ENCODE measurements around the gene C11orf68.

Gene C11orf68

GRCh38 chr11:65947603-65948125 is 28.8 kb upstream of the C11orf68 start:
- no peak overlapping the region for H3K4me3 ChIP-seq (ENCODE audit: low read length)
- TF ChIP-seq CTCF (conservative IDR thresholded peaks at IDR 0.05; ENCODE audit: low read depth, low read length) = no peak
- no peak for DNase-seq (ENCODE audit: low read depth)

GRCh38 chr11:65947133-65947532 is 28.3 kb upstream of the C11orf68 start:
- no peak for TF ChIP-seq CTCF (conservative IDR thresholded peaks at IDR 0.05; ENCODE audit: low read depth, low read length)
- no peak overlapping the region for H3K4me3 ChIP-seq (ENCODE audit: low read length)
- DNase-seq (ENCODE audit: low read depth) = no peak

GRCh38 chr11:65946655-65947054 is 27.8 kb upstream of the C11orf68 start:
- no peak for DNase-seq (ENCODE audit: low read depth)
- no peak overlapping the region for H3K4me3 ChIP-seq (ENCODE audit: low read length)
- TF ChIP-seq CTCF (conservative IDR thresholded peaks at IDR 0.05; ENCODE audit: low read depth, low read length) = no peak

GRCh38 chr11:65945941-65946558 is 27.2 kb upstream of the C11orf68 start:
- TF ChIP-seq CTCF (conservative IDR thresholded peaks at IDR 0.05; ENCODE audit: low read depth, low read length) = no peak
- DNase-seq (ENCODE audit: low read depth) = no peak
- no peak overlapping the region for H3K4me3 ChIP-seq (ENCODE audit: low read length)

GRCh38 chr11:65945430-65945911 is 26.6 kb upstream of the C11orf68 start, which contains the start of gene TSGA10IP:
Gene TSGA10IP (plus strand): TSS chr11:65945480. CDS start chr11:65945676, 196 bp downstream.
- DNase-seq (ENCODE audit: low read depth) = no peak
- TF ChIP-seq CTCF (conservative IDR thresholded peaks at IDR 0.05; ENCODE audit: low read depth, low read length) = no peak

GRCh38 chr11:65944767-65945166 is 25.9 kb upstream of the C11orf68 start:
- no peak for TF ChIP-seq CTCF (conservative IDR thresholded peaks at IDR 0.05; ENCODE audit: low read depth, low read length)
- DNase-seq (ENCODE audit: low read depth) = no peak
- H3K4me3 ChIP-seq (ENCODE audit: low read length) = no peak overlapping the region

More at GRCh38 chr11:65945430-65945911, 26.6 kb upstream of the C11orf68 start, which contains the start of gene TSGA10IP:
- H3K4me3 ChIP-seq (ENCODE audit: low read length) = no peak within 1 kb of the TSS

GRCh38 chr11:65944191-65944590 is 25.3 kb upstream of the C11orf68 start:
- DNase-seq (ENCODE audit: low read depth) = no peak
- no peak overlapping the region for H3K4me3 ChIP-seq (ENCODE audit: low read length)
- no peak for TF ChIP-seq CTCF (conservative IDR thresholded peaks at IDR 0.05; ENCODE audit: low read depth, low read length)
